SK-N-MC (cell line): ENCODE data around the gene PPM1B.

ENCODE experiments used
- EZH2 ChIP-seq: fragments of 200-600 bp; sonication (generic); IDR thresholded peaks from one replicate; pipeline ENCODE4 v1.6.1; 2017; ENCODE audit warnings: antibody characterized with exemption
- POLR2AphosphoS5 ChIP-seq: IDR thresholded peaks from 2 replicates; pipeline ENCODE4 v1.6.1; 2012; ENCODE audit warnings: mild to moderate bottlenecking, low read depth, low read length, borderline replicate concordance

- TF ChIP-seq EZH2 (no peak), POLR2AphosphoS5 (no peak)
These were observed 2.3 kb downstream of the PPM1B start for GRCh38 chr2:44171018-44171417.
